Neural cell (in vitro differentiated cells): Measurements from ENCODE around the gene CAMK1D. TPM values are rescaled to one million over a fixed set of nuclear protein-coding genes. Genes with fewer than 3 reads are reported as not detected.

ENCODE experiments used
- H2AFZ ChIP-seq: fragments of 200-600, 300-800 bp; sonication (generic), shearing (Covaris generic); 2 replicates; pipeline ENCODE4 v1.6.0; 2014; ENCODE audit warnings: low read depth, mild to moderate bottlenecking, antibody characterized with exemption, low read length, moderate library complexity
- H3F3A ChIP-seq: fragments of 200-600 bp; shearing (Covaris generic); 2 replicates; pipeline ENCODE4 v1.6.1; 2016; ENCODE audit warnings: mild to moderate bottlenecking, moderate library complexity, mixed read lengths, antibody characterized with exemption, low read length; ENCODE audit not compliant: insufficient read depth, poor library complexity, severe bottlenecking
- H3K27ac ChIP-seq: fragments of 200-600, 300-800 bp; sonication (generic), shearing (Covaris generic); 2 replicates; pipeline ENCODE4 v1.5.1; 2014; ENCODE audit warnings: mild to moderate bottlenecking, low read length, moderate library complexity
- H3K27me3 ChIP-seq: fragments of 300-800, 200-600 bp; sonication (generic), shearing (Covaris generic); 2 replicates; pipeline ENCODE4 v1.6.0; 2014; ENCODE audit warnings: mild to moderate bottlenecking, low read depth, low read length, moderate library complexity; ENCODE audit not compliant: insufficient read depth
- H3K36me3 ChIP-seq: fragments of 300-800, 200-600 bp; sonication (generic), shearing (Covaris generic); 2 replicates; pipeline ENCODE4 v1.5.1; 2014; ENCODE audit warnings: mild to moderate bottlenecking, antibody characterized with exemption, low read length, moderate library complexity; ENCODE audit not compliant: insufficient read depth
- H3K4me2 ChIP-seq: fragments of 300-800, 200-600 bp; sonication (generic), shearing (Covaris generic); 2 replicates; pipeline ENCODE4 v1.6.0; 2014; ENCODE audit warnings: mild to moderate bottlenecking, low read length
- H3K4me3 ChIP-seq: fragments of 300-800, 200-600 bp; sonication (generic), shearing (Covaris generic); 2 replicates; pipeline ENCODE4 v1.5.1; 2014; ENCODE audit warnings: mild to moderate bottlenecking, low read length, moderate library complexity
- H3K79me2 ChIP-seq: fragments of 200-600 bp; shearing (Covaris generic); replicated peaks from 2 replicates; pipeline ENCODE4 v1.6.0; 2014; ENCODE audit warnings: mild to moderate bottlenecking, low read length, moderate library complexity; ENCODE audit not compliant: insufficient read depth
- H3K9ac ChIP-seq: fragments of 300-800, 200-600 bp; sonication (generic), shearing (Covaris generic); 2 replicates; pipeline ENCODE4 v1.6.1; 2016; ENCODE audit warnings: mild to moderate bottlenecking, low read length, mixed read lengths
- H3K9me2 ChIP-seq: fragments of 200-600 bp; shearing (Covaris generic); 2 replicates; pipeline ENCODE4 v1.6.1; 2016; ENCODE audit warnings: mild to moderate bottlenecking, low read length, mixed read lengths; ENCODE audit not compliant: insufficient read depth
- H3K9me3 ChIP-seq: fragments of 200-600, 300-800 bp; sonication (generic), shearing (Covaris generic); 2 replicates; pipeline ENCODE4 v1.6.1; 2016; ENCODE audit warnings: mild to moderate bottlenecking, mixed run types, low read length, moderate library complexity, mixed read lengths
- H4K20me1 ChIP-seq: fragments of 200-600 bp; shearing (Covaris generic); 2 replicates; pipeline ENCODE4 v1.6.1; 2016; ENCODE audit warnings: mild to moderate bottlenecking, mixed run types; ENCODE audit not compliant: insufficient read depth
- EP300 ChIP-seq: fragments of 450-650 bp; conservative IDR thresholded peaks from 2 replicates; pipeline ENCODE4 v1.6.1; 2014; ENCODE audit warnings: antibody characterized with exemption, mild to moderate bottlenecking, moderate library complexity; ENCODE audit not compliant: poor library complexity, severe bottlenecking
- EZH2 ChIP-seq: fragments of 200-600, 300-800 bp; shearing (Covaris generic), sonication (generic); IDR thresholded peaks from 2 replicates; pipeline ENCODE4 v1.6.1; 2014; ENCODE audit warnings: antibody characterized with exemption, low read length, borderline replicate concordance, mild to moderate bottlenecking; ENCODE audit not compliant: insufficient read depth, poor library complexity, severe bottlenecking
- MXI1 ChIP-seq: fragments of 450-650 bp; conservative IDR thresholded peaks from 2 replicates; pipeline ENCODE4 v1.6.1; 2014; ENCODE audit warnings: antibody characterized with exemption, mild to moderate bottlenecking; ENCODE audit not compliant: poor library complexity, severe bottlenecking
- POLR2AphosphoS5 ChIP-seq: IDR thresholded peaks from 2 replicates; pipeline ENCODE4 v1.6.1; 2012
- RAD21 ChIP-seq: fragments of 450-650 bp; conservative IDR thresholded peaks from 2 replicates; pipeline ENCODE4 v1.6.1; 2014; ENCODE audit warnings: antibody characterized with exemption, mild to moderate bottlenecking, moderate library complexity
- SMC3 ChIP-seq: fragments of 450-650 bp; conservative IDR thresholded peaks from 2 replicates; pipeline ENCODE4 v1.6.1; 2014; ENCODE audit warnings: antibody characterized with exemption, mild to moderate bottlenecking, moderate library complexity; ENCODE audit not compliant: poor library complexity
- TAF1 ChIP-seq: IDR thresholded peaks from 2 replicates; pipeline ENCODE4 v1.6.1; 2012; ENCODE audit warnings: low read depth
- polyA plus RNA-seq: library from polyadenylated mRNA; depleted of rRNA; stranded (reverse); fragments of >200 nt; gene quantifications from 2 replicates; pipeline ENCODE4 v1.2.3, GENCODE V29; 2014
- TF ChIP-seq, protein P1 (sequence below): fragments of 450-650 bp; IDR thresholded peaks from 2 replicates; pipeline ENCODE4 v1.5.1; 2014; ENCODE audit warnings: antibody characterized with exemption, mild to moderate bottlenecking, moderate library complexity; ENCODE audit not compliant: poor library complexity, severe bottlenecking
- TF ChIP-seq, protein P2 (sequence below): IDR thresholded peaks from 2 replicates; pipeline ENCODE4 v1.6.1; 2012; ENCODE audit warnings: borderline replicate concordance

Gene CAMK1D
- polyA plus RNA-seq, 1 donor from 2014 or later, result 13.8 TPM

DNA sequence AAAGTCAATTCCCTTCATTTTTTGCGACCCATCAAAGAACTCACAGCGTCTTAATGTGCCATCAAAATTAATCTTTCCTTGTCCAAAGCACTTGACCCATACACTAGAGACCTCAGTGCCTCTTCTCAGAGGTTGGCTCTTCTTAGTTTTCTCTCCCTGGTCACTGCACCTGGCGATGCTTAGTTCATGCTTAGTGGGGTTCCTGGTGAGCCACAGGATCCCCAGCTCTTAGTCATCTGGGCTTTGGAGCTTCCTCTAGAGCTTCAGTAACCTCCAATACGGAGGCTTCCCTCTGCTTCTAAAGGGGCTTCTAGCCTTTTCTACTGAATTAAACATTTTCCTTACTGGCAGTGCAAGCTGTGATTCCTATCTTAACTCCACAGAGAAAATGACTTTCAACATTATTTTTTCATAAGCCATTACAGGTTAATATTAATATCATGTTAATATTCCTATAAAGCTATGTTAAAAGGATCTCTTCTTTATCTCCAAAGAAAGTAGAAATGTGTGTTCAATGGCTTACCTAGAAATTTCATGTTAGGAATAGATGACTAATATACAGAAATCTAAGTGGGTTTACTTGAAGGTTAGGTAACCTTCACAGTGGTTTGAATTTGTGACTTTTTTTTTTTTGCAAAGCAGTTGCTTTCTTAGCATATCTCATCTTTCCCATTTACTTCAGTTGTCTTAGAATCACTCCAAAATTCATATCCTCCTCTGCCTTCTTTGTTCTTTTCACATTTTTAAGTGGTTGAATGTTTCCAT is 295.2 kb downstream of the CAMK1D start:
- H3K27ac ChIP-seq, result no peak overlapping the region
- no peaks in the 10 kb centered on the region for H3K9me3 ChIP-seq
- no peaks in the 10 kb centered on the region for H3K27me3 ChIP-seq
- H3K9me2 ChIP-seq, result no peaks in the 10 kb centered on the region
- H3K79me2 ChIP-seq, result no peaks in the 10 kb centered on the region
- H4K20me1 ChIP-seq, result no peaks in the 10 kb centered on the region
- no peak overlapping the region for H2AFZ ChIP-seq
- H3K9ac ChIP-seq, result no peak overlapping the region
- H3K36me3 ChIP-seq, result no peaks in the 10 kb centered on the region
- H3K4me3 ChIP-seq, result no peak overlapping the region
- TF ChIP-seq SMC3 (no peak), EP300 (no peak), POLR2AphosphoS5 (no peak), RAD21 (no peak), TAF1 (no peak), MXI1 (no peak), EZH2 (no peak)
- TF ChIP-seq, protein P1, sequence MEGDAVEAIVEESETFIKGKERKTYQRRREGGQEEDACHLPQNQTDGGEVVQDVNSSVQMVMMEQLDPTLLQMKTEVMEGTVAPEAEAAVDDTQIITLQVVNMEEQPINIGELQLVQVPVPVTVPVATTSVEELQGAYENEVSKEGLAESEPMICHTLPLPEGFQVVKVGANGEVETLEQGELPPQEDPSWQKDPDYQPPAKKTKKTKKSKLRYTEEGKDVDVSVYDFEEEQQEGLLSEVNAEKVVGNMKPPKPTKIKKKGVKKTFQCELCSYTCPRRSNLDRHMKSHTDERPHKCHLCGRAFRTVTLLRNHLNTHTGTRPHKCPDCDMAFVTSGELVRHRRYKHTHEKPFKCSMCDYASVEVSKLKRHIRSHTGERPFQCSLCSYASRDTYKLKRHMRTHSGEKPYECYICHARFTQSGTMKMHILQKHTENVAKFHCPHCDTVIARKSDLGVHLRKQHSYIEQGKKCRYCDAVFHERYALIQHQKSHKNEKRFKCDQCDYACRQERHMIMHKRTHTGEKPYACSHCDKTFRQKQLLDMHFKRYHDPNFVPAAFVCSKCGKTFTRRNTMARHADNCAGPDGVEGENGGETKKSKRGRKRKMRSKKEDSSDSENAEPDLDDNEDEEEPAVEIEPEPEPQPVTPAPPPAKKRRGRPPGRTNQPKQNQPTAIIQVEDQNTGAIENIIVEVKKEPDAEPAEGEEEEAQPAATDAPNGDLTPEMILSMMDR, result no peak
- TF ChIP-seq, protein P2, sequence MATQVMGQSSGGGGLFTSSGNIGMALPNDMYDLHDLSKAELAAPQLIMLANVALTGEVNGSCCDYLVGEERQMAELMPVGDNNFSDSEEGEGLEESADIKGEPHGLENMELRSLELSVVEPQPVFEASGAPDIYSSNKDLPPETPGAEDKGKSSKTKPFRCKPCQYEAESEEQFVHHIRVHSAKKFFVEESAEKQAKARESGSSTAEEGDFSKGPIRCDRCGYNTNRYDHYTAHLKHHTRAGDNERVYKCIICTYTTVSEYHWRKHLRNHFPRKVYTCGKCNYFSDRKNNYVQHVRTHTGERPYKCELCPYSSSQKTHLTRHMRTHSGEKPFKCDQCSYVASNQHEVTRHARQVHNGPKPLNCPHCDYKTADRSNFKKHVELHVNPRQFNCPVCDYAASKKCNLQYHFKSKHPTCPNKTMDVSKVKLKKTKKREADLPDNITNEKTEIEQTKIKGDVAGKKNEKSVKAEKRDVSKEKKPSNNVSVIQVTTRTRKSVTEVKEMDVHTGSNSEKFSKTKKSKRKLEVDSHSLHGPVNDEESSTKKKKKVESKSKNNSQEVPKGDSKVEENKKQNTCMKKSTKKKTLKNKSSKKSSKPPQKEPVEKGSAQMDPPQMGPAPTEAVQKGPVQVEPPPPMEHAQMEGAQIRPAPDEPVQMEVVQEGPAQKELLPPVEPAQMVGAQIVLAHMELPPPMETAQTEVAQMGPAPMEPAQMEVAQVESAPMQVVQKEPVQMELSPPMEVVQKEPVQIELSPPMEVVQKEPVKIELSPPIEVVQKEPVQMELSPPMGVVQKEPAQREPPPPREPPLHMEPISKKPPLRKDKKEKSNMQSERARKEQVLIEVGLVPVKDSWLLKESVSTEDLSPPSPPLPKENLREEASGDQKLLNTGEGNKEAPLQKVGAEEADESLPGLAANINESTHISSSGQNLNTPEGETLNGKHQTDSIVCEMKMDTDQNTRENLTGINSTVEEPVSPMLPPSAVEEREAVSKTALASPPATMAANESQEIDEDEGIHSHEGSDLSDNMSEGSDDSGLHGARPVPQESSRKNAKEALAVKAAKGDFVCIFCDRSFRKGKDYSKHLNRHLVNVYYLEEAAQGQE, result no peak
- no peak overlapping the region for H3K4me2 ChIP-seq
- H3F3A ChIP-seq, result no peaks in the 10 kb centered on the region

DNA sequence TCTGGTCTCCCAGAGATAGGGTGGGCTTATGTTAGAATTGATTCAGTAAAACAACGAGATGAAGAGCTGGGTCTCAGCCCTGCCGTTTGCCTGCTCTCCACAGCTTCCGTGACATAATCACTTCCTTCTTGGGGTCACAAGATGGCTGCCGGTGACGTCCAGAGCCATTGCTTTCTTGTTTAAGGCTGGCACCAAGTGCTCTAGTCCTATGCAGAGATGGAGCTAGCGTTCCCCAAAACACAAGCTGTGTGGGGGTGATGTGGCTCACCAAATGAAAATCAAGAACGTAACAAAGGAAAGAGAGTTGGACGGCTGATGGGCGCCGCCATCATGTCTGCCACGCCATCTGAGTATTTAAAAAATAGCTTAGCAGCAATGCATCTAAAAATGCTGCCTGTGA is 296.1 kb downstream of the CAMK1D start:
- no peaks in the 10 kb centered on the region for H3F3A ChIP-seq
- no peak for TF ChIP-seq EP300
- no peak for TF ChIP-seq MXI1
- no peak for TF ChIP-seq EZH2
- H3K9ac ChIP-seq, result no peak overlapping the region
- H3K9me3 ChIP-seq, result no peaks in the 10 kb centered on the region
- no peak overlapping the region for H3K4me2 ChIP-seq
- H4K20me1 ChIP-seq, result no peaks in the 10 kb centered on the region
- H3K9me2 ChIP-seq, result no peaks in the 10 kb centered on the region
- no peaks in the 10 kb centered on the region for H3K27me3 ChIP-seq
- H3K36me3 ChIP-seq, result no peaks in the 10 kb centered on the region
- H3K4me3 ChIP-seq, result no peak overlapping the region
- H2AFZ ChIP-seq, result no peak overlapping the region
- no peak overlapping the region for H3K27ac ChIP-seq
- no peaks in the 10 kb centered on the region for H3K79me2 ChIP-seq
